Motor neuron (in vitro differentiated cells): ENCODE measurements around the gene OGG1. TPM values are rescaled to one million over a fixed set of nuclear protein-coding genes. Genes with fewer than 3 reads are reported as not detected.
A peak's percentile ranks its signal among the peaks of the same experiment; 100 is the strongest.

Source experiments
- ATAC-seq, 8 experiments: fragments of 200-7000 bp; cut with Tn5 transposase; replicated peaks in 6 of 8; 2 replicates each; pipeline ENCODE4 v1.8.0; 2021; ENCODE audit warnings: mild to moderate bottlenecking in 8 of 8, moderate library complexity in 8 of 8
- H3K27ac ChIP-seq, 2 donors: fragments of 250-450 bp; sonication (Bioruptor Pico); 2 replicates each; pipeline ENCODE4 v1.9.0; 2021; ENCODE audit warnings: antibody characterized with exemption in 2 of 2, mild to moderate bottlenecking in 2 of 2, moderate library complexity in 1 of 2
- H3K4me1 ChIP-seq, 2 donors: fragments of 250-450 bp; sonication (Bioruptor Pico); replicated peaks in 1 of 2; 2 replicates each; pipeline ENCODE4 v1.6.1; 2021; ENCODE audit warnings: antibody characterized with exemption in 2 of 2, mild to moderate bottlenecking in 2 of 2, moderate library complexity in 1 of 2
- H3K4me3 ChIP-seq, 5 donors: fragments of 250-450 bp; sonication (Bioruptor Pico); 2 replicates each; pipeline ENCODE4 v1.9.0; 2021; ENCODE audit warnings: antibody characterized with exemption in 5 of 5, mild to moderate bottlenecking in 5 of 5, moderate library complexity in 4 of 5
- WGBS, 10 experiments: fragments of 450-650 bp; shearing (Covaris generic); methylation state at CpG; one replicate each; pipeline ENCODE4 v1.0.0; 2022; 5-methylcytosine and 5-hydroxymethylcytosine counted together
- in situ Hi-C, 9 experiments: fragments of 400-800 bp; cut with MboI; loops; one replicate each; pipeline ENCODE4 v1.15.0; 2021; ENCODE audit warnings: low sequenced_read_pairs in 9 of 9, low pct_unique_long_range_greater_than_20kb in 2 of 9; ENCODE audit not compliant: unreplicated experiment in 9 of 9
- total RNA-seq, 8 experiments: library from RNA; unstranded; fragments of 300-600 nt; gene quantifications; 2 replicates each; pipeline versions ENCODE4 v1.2.3 to v1.2.4, GENCODE V29; 2022

The OGG1 gene
- 10 to 100 TPM; 11.9 to 28.1 (median 22.4) TPM for total RNA-seq

DNA sequence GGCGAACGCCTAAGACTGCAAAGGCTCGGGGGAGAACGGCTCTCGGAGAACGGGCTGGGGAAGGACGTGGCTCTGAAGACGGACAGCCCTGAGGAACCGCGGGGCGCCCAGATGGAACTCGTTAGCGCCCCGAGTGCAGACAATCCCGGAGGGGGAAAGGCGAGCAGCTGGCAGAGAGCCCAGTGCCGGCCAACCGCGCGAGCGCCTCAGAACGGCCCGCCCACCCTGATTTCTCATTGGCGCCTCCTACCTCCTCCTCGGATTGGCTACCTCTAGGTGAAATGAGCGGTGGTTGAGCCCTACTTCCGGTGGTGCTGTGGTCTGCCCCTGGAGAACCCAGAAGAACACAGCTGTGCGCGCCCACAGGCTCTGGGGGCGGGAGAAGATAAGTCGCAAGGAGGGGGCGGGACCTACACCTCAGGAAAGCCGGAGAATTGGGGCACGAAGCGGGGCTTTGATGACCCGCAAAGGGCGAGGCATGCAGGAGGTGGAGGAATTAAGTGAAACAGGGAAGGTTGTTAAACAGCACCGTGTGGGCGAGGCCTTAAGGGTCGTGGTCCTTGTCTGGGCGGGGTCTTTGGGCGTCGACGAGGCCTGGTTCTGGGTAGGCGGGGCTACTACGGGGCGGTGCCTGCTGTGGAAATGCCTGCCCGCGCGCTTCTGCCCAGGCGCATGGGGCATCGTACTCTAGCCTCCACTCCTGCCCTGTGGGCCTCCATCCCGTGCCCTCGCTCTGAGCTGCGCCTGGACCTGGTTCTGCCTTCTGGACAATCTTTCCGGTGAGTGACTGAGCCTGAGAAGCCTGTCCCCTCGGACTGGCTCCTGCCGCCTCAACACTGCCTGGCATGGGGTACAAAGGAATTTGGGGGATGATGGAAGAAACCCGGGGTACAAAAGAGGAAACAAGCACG lies at the start of gene OGG1:
TSS of gene OGG1 (plus strand) at position 308 of the 911 bp plus-strand sequence. CDS start at position 643, 335 bp downstream.
- 0 to 4% (median 0%) methylated on average over 1 to 7 of the region's 60 CpGs; no CpG with 5 or more reads in 5 of the 10 experiments for whole genome bisulfite sequencing, 10 experiments
- in situ Hi-C loops: no loop called here
- H3K4me1 ChIP-seq: peaks cover 3 to 12% of the 10 kb centered on the region in 2 donors
- peak within 1 kb of the TSS; percentile 56 to 78 (median 63) for H3K4me3 ChIP-seq
- H3K27ac ChIP-seq: peak within 1 kb of the TSS; percentile 87 to 88
- peak; percentile 95 to 98 (median 97) for ATAC-seq

GRCh38 chr3:9700536-9700935 lies 49.2 kb upstream of the OGG1 start:
- H3K4me3 ChIP-seq: no peak overlapping the region
- peaks cover 0 to 5% of the 10 kb centered on the region in 2 donors for H3K4me1 ChIP-seq
- ATAC-seq: no peak
- in situ Hi-C loops: no loop called here
- H3K27ac ChIP-seq: no peak overlapping the region
- 83 to 100% (median 100%) methylated on average over 1 to 2 of the region's 2 CpGs; no CpG with 5 or more reads in 5 of the 10 experiments for WGBS, 10 experiments

DNA sequence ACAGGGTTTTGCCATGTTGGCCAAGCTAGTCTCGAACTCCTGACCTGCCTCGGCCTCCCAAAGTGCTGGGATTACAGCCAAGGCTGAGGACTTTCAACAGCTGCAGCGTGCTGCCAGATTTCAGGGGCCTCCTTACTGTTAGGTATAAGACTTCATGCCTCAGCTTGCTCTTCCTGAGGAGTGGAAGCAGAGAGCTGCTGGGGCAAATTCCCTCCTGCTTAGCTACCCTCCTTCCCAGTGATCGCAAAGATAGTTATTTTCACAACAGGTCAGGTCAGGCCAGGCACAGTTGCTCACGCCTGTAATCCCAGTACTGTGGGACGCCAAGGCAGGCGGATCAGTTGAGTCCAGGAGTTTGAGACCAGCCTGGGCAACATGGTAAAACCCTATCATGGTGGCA lies 48.7 kb upstream of the OGG1 start:
- no peak overlapping the region for H3K4me3 ChIP-seq
- 76 to 100% (median 93%) methylated on average over 2 to 7 of the region's 7 CpGs; no CpG with 5 or more reads in 2 of the 10 experiments for WGBS, 10 experiments
- no peak for ATAC-seq
- H3K27ac ChIP-seq: no peak overlapping the region
- H3K4me1 ChIP-seq: peaks cover 0 to 5% of the 10 kb centered on the region in 2 donors
- in situ Hi-C loops: no loop called here

DNA sequence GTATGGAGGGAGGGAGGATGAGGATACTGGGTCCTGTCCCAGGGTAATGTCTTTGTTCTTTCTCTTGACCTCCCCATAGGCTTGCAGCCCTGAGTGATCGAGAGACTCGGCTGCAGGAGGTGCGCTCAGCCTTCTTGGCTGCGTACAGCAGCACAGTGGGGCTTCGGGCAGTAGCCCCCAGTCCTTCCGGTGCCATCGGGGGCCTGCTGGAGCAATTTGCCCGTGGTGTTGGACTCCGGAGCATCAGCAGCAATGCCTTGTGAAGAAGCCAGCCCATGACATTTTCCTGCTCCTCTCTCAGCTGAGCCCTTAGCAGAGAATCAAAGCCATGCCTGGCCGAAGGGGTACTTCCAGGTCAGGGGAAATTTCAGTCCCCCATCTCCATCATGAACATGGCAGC lies 48.0 kb upstream of the OGG1 start:
- no peak for ATAC-seq
- peaks cover 0 to 5% of the 10 kb centered on the region in 2 donors for H3K4me1 ChIP-seq
- H3K27ac ChIP-seq: no peak overlapping the region
- in situ Hi-C loops: no loop called here
- H3K4me3 ChIP-seq: no peak overlapping the region
- WGBS, 10 experiments: 74 to 100% (median 92%) methylated on average over 1 to 5 of the region's 10 CpGs; no CpG with 5 or more reads in 3 of the 10 experiments

DNA sequence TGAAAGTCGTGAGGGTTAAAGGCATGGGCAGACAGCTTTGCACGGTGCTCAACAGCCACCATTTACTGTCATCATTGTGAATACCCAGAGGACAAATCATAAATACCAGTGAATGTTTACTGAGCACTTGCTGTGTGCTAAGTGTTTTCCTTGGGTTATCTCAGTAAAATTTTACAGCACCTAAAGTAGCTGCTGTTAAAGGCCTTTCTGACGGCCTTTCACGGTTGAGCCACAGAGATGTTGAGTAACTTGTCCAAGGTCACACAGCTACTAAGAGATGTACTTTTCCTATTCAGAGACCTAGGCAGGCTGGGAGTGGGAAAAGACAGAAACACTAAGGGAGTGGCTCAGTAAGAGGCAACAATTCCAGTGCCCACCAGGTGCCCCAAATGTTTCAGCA lies 46.5 kb upstream of the OGG1 start:
- Histone ChIP-seq H3K27ac (no peak overlapping the region), H3K4me1 (peaks cover 0 to 5% of the 10 kb centered on the region in 2 donors), H3K4me3 (peak overlapping the region in 3 of 5 donors; percentile 28 to 35 (median 34))
- in situ Hi-C loops: no loop called here
- 70 to 100% (median 85%) methylated on average over 1 to 4 of the region's 4 CpGs; no CpG with 5 or more reads in 2 of the 10 experiments for WGBS, 10 experiments
- ATAC-seq: no peak

DNA sequence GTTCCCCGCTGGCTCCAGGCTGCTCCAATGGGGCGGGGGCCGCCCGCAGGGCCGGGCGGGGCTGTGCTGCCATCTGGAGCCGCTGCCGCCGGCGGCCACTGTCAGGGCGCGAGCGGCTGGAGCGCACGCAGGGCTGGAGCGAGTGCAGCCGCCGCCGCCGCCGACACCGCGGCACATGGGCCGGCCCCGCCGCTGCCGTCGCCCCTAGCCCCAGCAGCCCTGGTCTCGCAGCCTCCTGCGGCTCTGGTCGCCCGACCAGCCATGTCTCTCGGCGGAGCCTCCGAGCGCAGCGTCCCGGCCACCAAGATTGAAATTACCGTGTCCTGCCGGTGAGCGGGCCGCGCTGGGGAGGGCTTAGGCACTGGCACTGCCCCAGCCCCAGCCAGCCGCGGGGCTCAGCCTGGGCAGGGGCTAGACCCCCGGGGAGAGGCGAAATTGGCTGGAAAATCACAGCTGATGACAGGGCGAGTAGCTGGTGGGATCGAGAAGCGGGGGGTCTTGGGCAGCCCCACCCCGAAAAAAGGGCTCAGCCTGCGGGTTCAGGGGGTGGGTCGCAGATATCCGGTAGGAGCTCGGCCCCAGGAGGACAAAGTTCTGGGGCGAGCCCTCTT lies 45.9 kb upstream of the OGG1 start, which contains the start of gene CPNE9:
TSS of gene CPNE9 (plus strand) at position 98 of the 611 bp plus-strand sequence. CDS start at position 262, 164 bp downstream.
- WGBS, 10 experiments: 0 to 24% (median 0%) methylated on average over 3 to 14 of the region's 56 CpGs; no CpG with 5 or more reads in 7 of the 10 experiments
- Histone ChIP-seq H3K27ac (no peak within 1 kb of the TSS), H3K4me1 (peaks cover 0 to 5% of the 10 kb centered on the region in 2 donors), H3K4me3 (peak within 1 kb of the TSS; percentile 24 to 35 (median 28))
- peak; percentile 39 to 73 (median 61) for ATAC-seq
- in situ Hi-C loops: no loop called here

DNA sequence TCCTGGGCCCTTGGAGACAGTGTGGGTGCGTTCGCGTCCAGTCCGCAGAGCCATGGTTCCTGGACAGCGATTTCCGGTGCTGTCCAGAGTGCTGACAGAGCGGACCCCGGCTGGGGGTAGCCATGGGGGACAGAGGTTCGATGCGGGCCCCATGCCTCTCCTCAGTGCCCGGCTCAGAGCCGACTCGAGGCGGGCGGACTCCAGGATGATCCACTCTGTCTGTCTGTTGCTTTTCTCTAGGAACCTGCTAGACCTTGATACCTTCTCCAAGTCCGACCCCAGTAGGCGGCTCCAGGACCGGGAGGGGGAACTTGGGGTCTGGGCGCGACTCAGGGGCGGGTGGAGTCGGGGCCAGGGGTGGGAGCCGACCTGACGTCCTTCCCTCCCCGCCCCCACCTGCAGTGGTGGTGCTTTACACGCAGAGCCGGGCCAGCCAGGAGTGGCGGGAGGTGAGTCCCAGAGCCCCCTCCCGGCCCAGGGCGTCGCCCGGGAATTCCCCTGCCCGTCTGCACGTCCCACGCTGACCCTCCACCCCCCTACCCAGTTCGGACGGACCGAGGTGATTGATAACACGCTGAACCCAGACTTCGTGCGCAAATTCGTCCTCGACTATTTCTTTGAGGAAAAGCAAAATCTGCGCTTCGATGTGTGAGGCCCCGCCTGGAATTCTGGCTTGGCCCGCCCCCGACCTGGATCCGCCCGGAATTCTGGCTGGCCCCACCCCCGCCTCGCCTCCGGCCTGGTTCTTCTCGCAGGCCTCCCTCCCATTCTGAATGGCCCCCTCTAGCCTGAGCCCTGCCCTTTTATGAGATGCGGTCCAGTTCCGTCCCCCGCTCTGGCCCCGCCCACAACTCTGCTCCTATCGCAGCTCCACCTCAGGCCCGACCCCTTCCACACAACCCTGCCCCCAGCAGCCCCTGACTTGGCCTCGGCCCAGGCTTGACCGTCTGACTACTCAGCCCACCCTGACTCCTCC lies 45.1 kb upstream of the OGG1 start:
- in situ Hi-C loops: no loop called here
- H3K27ac ChIP-seq: no peak overlapping the region
- 0 to 3% (median 2%) methylated on average over 3 to 7 of the region's 62 CpGs; no CpG with 5 or more reads in 7 of the 10 experiments for WGBS, 10 experiments
- H3K4me1 ChIP-seq: peaks cover 0 to 5% of the 10 kb centered on the region in 2 donors
- ATAC-seq: peak; percentile 67 to 80 (median 72)
- peak overlapping the region; percentile 24 to 35 (median 28) for H3K4me3 ChIP-seq

GRCh38 chr3:9710174-9710739 lies 39.5 kb upstream of the OGG1 start:
- no peak for ATAC-seq
- no peaks in the 10 kb centered on the region for H3K4me1 ChIP-seq
- no peak overlapping the region for H3K4me3 ChIP-seq
- in situ Hi-C loops: no loop called here
- no peak overlapping the region for H3K27ac ChIP-seq
- WGBS, 10 experiments: 45 to 100% (median 65%) methylated on average over 1 to 3 of the region's 3 CpGs

GRCh38 chr3:9712415-9712814 lies 37.3 kb upstream of the OGG1 start:
- Histone ChIP-seq H3K4me3 (no peak overlapping the region), H3K27ac (no peak overlapping the region), H3K4me1 (no peaks in the 10 kb centered on the region)
- in situ Hi-C loops: no loop called here
- 0 to 100% (median 60%) methylated on average over 1 of the region's 2 CpGs; no CpG with 5 or more reads in 7 of the 10 experiments for WGBS, 10 experiments
- ATAC-seq: no peak

- no peak overlapping the region for H3K27ac ChIP-seq
- in situ Hi-C loops: no loop called here
- whole genome bisulfite sequencing, 10 experiments: 18 to 94% (median 79%) methylated on average over 2 to 4 of the region's 4 CpGs; no CpG with 5 or more reads in 1 of the 10 experiments
- no peak overlapping the region for H3K4me3 ChIP-seq
- no peak for ATAC-seq
- H3K4me1 ChIP-seq: no peaks in the 10 kb centered on the region
Observed at GRCh38 chr3:9713142-9713541, 36.6 kb upstream of the OGG1 start.

GRCh38 chr3:9715136-9715535 lies 34.6 kb upstream of the OGG1 start:
- in situ Hi-C loops: no loop called here
- Histone ChIP-seq H3K4me1 (no peaks in the 10 kb centered on the region), H3K27ac (no peak overlapping the region), H3K4me3 (no peak overlapping the region)
- 0 to 100% (median 33%) methylated on average over 1 to 4 of the region's 4 CpGs; no CpG with 5 or more reads in 3 of the 10 experiments for WGBS, 10 experiments
- peak in 2 of 8 experiments; percentile 9 to 11 for ATAC-seq
